Eye (tissue), 1 donor: ENCODE measurements around the gene DPF1.
A peak's percentile ranks its signal among the peaks of the same experiment; 100 is the strongest.
"Not testable (repeated sequence)": the region's sequence is repeated elsewhere in the genome, so short reads cannot be mapped to it uniquely, and the experiment has no call there.

ENCODE experiments used
- DNase-seq: peaks from one replicate; pipeline ENCODE4 v3.0.0-alpha.2; 2015

Gene DPF1

GRCh38 chr19:38250428-38250820, 26.4 kb upstream of the DPF1 start:
- DNase-seq, result no peak

- no peak for DNase-seq
Measured at GRCh38 chr19:38248421-38248820, 24.4 kb upstream of the DPF1 start.

GRCh38 chr19:38247734-38248268, 23.8 kb upstream of the DPF1 start:
- DNase-seq, result no peak

DNA sequence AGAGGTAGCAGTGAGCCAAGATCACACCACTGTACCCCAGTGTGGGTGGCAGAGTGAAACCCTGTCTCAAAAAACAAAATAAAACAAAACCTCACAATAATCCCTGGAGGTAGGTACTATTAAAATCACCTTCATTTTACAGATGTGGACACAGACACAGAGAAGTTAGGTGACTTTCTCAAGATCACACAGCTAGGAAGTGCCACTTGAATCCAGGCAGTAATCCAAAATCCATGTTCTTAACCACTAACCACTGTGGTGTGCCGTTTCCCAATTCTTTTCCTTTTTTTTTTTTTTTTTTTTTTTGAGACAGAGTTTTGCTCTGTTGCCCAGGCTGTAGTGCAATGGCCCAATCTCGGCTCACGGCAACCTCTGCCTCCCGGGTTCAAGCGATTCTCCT, 23.1 kb upstream of the DPF1 start:
- DNase-seq, result no peak

GRCh38 chr19:38245826-38246498, 21.9 kb upstream of the DPF1 start:
- no peak for DNase-seq

DNA sequence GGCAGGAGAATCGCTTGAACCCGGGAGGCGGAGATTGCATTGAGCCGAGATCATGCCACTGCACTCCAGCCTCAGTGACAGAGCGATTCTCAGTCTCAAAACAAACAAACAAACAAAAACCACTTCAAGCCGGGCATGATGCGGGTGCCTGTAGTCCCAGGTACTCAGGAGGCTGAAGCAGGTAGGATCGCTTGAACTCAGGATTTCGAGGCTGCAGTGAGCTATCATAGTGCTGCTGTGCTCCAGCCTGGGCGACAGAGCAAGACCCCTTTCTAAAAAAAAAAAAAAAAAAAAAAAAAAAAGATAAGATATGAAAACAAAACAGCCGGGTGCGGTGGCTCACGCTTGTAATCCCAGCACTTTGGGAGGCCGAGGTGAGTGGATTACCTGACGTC, 19.3 kb upstream of the DPF1 start:
- DNase-seq, result no peak

DNA sequence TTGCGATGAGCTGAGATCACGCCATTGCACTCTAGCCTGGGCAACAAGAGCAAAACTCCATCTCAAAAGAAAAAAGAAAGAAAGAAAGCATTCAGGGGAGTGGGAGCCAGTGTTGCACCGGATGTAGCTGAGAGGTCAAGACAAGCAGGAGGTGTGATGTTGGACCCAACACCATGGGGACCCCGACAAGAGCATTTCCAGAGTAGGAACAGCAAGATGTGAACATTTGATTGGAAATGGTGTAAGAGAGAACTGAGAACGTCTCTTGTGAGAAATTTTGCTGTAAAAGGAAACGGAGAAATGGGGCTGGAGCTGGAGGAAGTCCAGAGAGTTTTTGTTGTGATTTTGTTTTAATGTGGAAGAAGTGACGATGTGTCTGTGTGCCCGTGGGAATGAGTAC, 15.8 kb upstream of the DPF1 start:
- DNase-seq, result no peak

- DNase-seq, result no peak
Measured at GRCh38 chr19:38234615-38235014, 10.6 kb upstream of the DPF1 start.

- peak; percentile 89 for DNase-seq
Measured at GRCh38 chr19:38233740-38234251, 9.8 kb upstream of the DPF1 start.

- DNase-seq, result no peak
Measured at GRCh38 chr19:38231918-38232317, 7.9 kb upstream of the DPF1 start.

GRCh38 chr19:38230506-38231133, 6.6 kb upstream of the DPF1 start:
- DNase-seq, result not testable (repeated sequence)

DNA sequence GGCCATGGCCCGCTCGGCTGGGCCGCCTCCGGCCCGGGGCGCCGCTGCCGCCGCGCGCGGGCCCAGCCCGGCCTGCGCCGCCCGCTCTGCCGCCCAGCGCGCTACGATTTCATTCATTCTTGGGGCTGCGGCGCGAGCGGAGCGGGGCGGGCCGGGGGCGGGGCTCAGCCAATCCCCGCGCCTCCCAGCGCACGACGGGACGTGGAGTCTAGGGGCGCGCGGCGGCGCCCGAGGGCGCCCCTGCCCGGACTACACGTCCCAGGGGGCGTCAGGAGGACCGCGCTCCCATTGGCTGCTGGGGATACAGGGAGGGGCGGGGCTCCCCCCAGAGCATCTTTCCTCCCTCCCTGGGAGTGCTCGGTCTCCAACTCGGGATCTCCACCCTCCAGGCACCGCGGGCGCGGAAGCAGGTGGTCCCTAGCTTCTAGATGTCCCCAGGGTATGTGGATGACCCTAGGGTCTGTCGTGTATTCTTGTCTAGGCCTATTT, 5.6 kb upstream of the DPF1 start:
- peak; percentile 91 for DNase-seq

DNA sequence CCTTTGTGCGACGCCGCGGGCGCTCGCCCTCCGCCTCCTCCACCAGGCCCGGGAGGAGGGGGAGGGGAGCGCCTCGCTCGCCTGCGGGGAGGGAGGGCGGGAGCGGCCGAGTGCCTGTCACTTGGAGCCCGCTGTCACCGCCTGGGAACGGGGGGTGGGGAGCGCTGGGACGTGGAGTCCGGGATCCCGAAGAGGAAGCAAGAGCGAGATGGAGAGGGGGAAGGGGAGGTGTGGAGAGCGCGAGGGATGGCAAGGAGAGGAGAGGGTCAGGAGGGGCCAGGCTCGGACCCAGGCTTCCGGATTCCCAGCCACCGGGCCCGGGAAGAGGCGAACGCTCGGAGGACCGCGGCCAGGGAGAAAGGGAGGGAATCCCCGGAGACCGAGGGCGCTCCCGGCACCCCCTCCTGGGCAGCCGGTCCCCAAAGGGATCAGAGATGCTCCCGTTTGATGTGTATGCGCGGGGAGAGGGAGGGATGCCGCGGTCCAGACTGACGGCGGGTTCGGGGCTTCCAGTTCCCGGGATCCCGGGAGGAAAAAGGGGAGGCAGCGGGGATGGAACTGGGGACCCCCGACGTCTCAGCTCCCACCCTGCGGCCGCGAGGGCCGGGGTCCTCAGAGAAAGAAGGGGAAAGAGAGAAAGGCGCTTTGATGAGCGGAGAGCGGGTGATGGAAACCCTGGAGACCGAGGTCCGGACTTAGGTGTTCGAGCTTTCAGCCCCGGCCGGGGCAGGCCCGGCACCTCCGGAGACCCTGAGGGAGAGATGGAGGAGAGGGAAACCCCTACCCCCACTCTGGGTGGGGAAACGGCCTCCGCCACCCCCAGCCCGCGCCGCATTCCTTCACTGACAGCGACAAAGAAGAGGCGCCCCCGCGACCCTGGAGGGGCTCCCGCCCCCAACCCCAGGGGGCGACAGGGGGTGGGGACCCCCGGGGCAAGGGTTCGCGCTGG, 4.7 kb upstream of the DPF1 start:
- DNase-seq, result peak; percentile 86

GRCh38 chr19:38228005-38228377, 4.0 kb upstream of the DPF1 start:
- peak; percentile 71 for DNase-seq

DNA sequence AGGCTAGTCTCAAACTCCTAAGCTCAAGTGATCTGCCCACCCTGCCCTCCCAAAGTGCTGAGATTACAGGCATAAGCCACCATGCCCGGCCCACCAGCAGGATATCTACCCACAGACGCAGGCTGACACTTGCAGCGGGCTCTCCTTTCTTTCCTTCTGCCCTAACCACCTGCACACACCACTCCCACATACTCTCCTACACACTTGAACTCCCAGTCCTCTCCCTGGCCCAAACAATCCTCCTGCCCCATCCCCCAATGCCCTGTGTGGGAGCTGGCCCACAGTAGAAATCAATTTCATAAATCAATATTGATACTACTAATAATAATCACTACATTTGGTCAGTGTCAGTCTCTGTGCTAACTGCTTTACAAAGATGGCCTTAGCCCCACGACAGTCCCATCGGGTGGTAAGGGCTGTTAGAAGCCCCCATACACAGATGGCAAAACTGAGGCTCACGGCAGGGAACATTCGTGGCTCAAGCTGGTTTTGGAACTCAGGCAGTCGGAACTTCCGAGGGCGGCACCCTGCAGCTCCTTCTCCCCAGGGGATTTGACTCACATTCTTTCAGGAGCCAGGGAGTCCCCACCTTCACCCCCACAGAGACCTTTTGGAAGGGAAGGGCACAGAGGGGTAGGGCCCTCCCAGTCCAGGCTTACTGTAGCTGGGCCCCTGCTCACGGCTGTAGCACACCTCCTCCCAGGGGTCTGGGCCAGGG, 3.4 kb upstream of the DPF1 start:
- DNase-seq, result no peak

DNA sequence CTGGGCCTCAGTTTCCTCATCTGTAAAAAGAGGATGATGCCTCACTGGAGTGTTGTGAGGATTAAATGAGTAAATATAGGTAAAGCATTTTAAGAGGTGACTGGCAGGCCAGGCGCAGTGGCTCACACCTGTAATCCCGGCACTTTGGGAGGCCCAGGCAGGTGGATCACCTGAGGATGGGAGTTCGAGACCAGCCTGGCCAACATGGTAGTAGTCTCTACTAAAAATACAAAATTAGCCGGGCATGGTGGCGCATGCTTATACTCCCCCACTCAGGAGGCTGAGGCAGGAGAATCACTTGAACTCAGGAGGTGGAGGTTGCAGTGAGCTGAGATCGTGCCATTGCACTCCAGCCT, 819 bp upstream of the DPF1 start:
- DNase-seq, result not testable (repeated sequence)

DNA sequence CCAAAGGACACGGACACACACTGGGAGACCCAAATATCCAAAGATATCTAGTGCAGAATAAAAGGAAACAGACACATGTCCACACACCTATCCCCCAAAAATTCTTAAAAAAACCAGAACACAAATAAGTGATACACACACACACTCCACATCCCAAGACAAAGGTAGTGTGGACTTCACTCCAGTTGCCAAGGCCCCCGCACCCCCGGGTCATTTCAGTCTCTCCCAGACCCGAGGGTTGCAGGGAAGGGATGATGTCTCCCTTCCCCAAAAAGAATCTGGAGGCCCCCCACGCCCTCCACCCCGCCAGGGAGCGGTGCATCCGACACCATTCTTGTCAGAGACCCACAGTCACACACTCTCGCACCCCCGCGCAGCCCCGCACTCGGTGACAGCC, 407 bp downstream of the DPF1 start:
- no peak for DNase-seq

DNA sequence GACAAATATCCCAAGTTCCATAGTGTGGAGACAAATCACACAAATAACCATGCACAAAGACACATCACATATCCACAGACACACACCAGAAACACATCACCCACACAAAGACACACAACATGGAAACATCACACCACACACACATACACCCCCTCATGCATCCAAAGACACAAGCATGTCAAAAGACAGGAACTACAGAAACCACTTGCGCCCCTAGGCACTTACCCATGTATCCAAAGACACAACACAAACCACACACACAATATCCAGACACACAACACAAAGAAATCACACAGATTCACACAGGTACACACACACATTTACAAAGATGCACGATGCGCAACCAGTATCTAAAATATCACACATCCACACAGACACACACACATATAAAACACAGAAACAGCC, 901 bp downstream of the DPF1 start:
- DNase-seq, result no peak

- no peak for DNase-seq
Measured at GRCh38 chr19:38221919-38222830, 1.8 kb downstream of the DPF1 start.

DNA sequence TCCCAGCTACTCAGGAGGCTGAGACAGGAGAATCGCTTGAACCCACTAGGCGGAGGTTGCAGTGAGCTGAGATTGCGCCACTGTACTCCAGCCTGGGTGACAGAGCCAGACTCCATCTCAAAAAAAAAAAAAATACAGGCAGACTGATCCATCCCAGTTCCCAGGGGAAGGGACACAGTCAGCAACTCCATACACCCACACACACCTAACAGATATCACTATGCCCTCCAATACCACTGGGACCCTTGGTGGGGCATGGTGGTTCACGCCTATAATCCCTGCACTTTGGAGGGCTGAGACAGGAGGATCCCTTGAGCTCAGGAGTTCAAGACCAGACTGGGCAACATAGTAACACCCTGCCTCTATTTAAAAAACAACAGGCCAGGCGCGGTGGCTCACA, 2.6 kb downstream of the DPF1 start:
- no peak for DNase-seq

GRCh38 chr19:38219221-38219620, 4.8 kb downstream of the DPF1 start:
- no peak for DNase-seq
